IPS DF 19.7 (cell line): ENCODE data around the gene MCM7.

Experiments used
- DNase-seq: peaks from one replicate; pipeline ENCODE4 v3.0.0-alpha.2; 2013; ENCODE audit warnings: low read depth, low spot score

Gene MCM7

GRCh38 chr7:100071018-100071723 lies 30.0 kb downstream of the MCM7 start:
- DNase-seq, result no peak

GRCh38 chr7:100069991-100070390 lies 31.2 kb downstream of the MCM7 start:
- DNase-seq, result no peak

- no peak for DNase-seq
Measured at GRCh38 chr7:100066953-100067352, 34.2 kb downstream of the MCM7 start.

GRCh38 chr7:100065452-100066186 lies 35.6 kb downstream of the MCM7 start:
- DNase-seq, result no peak

- DNase-seq, result no peak
Measured at GRCh38 chr7:100064162-100064561, 37.0 kb downstream of the MCM7 start.

- no peak for DNase-seq
Measured at GRCh38 chr7:100063376-100063775, 37.8 kb downstream of the MCM7 start.

GRCh38 chr7:100061518-100062193 lies 39.5 kb downstream of the MCM7 start:
- DNase-seq, result no peak

GRCh38 chr7:100059251-100059739 lies 41.9 kb downstream of the MCM7 start:
- no peak for DNase-seq

GRCh38 chr7:100057006-100057405 lies 44.2 kb downstream of the MCM7 start:
- DNase-seq, result no peak

- no peak for DNase-seq
Measured at GRCh38 chr7:100053215-100053614, 48.0 kb downstream of the MCM7 start.

GRCh38 chr7:100051611-100052010 lies 49.6 kb downstream of the MCM7 start:
- no peak for DNase-seq

GRCh38 chr7:100049441-100050291 lies 51.5 kb downstream of the MCM7 start, which contains the start of gene ZSCAN21:
TSS of gene ZSCAN21 (plus strand) at chr7:100049774. CDS start at chr7:100057007, 7,233 bp downstream.
- peak; percentile 45 for DNase-seq

GRCh38 chr7:100048680-100049079 lies 52.5 kb downstream of the MCM7 start:
- DNase-seq, result no peak

- DNase-seq, result no peak
Measured at GRCh38 chr7:100044718-100045117, 56.5 kb downstream of the MCM7 start.
